ENCODE measurements around the gene POLRMT. TPM values are rescaled to one million over a fixed set of nuclear protein-coding genes. Genes with fewer than 3 reads are reported as not detected.

The POLRMT gene
- total and polyA plus RNA-seq, 4 donors: 10.1 to 76.6 (median 26.6) TPM

DNA sequence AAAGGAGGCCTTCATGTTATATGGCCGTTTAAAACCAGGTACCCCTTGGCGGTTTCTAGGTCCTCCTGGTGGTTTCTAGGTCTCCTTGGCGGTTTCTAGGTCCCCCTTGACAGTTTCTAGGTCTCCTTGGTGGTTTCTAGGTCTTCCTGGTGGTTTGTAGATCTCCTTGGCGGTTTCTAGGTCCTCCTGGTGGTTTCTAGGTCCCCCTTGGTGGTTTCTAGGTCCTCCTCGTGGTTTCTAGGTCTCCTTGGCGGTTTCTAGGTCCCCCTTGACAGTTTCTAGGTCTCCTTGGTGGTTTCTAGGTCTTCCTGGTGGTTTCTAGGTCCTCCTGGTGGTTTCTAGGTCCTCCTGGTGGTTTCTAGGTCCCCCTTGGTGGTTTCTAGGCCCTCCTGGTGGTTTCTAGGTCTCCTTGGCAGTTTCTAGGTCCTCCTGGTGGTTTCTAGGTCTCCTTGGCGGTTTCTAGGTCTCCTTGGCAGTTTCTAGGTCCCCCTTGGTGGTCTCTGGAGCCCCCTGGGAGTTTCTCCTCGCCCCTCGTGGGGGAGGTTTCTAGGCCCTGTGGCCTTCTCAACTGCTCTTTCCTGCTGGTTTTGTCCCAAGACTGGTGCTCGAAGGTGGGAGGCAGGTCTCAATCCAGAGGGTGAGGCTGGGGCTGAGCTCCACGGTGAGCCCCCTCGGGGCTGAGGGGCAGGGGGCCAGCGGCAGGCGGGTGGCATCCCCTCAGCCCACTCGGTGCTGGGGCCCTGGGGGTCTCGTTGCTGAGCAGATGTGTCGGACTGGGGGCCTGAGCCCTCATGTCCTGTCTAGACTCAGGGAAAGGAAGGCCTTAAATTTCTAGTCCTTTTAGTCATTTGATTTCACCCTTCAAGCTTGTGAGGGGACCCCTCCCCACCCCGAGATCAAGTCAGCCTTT, 35.7 kb downstream of the POLRMT start:
- Histone ChIP-seq H3K4me1 (ENCODE audit: control insufficient read depth in 1 of 2, insufficient read depth in 2 of 2, low read length in 2 of 2) (no peaks in the 10 kb centered on the region), H3K9me3 (ENCODE audit: control insufficient read depth, low read length) (no peaks in the 10 kb centered on the region), H3K27me3 (ENCODE audit: control insufficient read depth in 1 of 2, insufficient read depth in 2 of 2, low read length in 1 of 2) (no peaks in the 10 kb centered on the region), H3K27ac (ENCODE audit: low read depth in 1 of 2, low read length in 2 of 2) (no peak overlapping the region), H3K36me3 (ENCODE audit: control insufficient read depth in 1 of 2, insufficient read depth in 2 of 2, low read length in 1 of 2) (no peaks in the 10 kb centered on the region), H3K4me3 (ENCODE audit: low read length in 2 of 2) (no peak overlapping the region)
- 77% methylated on average over 18 of the region's 18 CpGs for WGBS, 2 donors
- ATAC-seq (ENCODE audit: low FRiP score) (no peak), DNase-seq (no peak)
- intact Hi-C loops (cut with DNase I): no loop called here

DNA sequence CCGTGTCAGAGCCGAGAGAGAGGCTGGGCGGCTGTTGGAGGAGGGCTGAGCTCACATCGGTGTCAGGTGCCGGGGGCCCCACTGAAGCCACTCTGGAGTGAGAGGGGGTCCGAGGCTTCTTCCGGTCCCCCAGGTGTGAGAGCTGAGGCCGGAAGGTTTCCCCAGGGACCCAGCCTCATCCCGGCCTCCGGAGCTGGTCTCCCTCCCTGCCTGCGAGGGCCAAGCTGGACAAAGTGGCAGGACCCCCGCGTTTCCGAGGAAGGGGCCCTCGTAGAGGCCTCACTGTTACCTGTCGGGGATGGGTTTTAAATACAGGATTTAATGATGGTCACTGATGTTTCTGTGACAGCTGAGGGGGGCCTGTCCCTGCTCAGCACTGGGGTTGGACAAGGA, 37.1 kb downstream of the POLRMT start:
- Histone ChIP-seq H3K27ac (ENCODE audit: low read depth in 1 of 2, low read length in 2 of 2) (no peak overlapping the region), H3K36me3 (ENCODE audit: control insufficient read depth in 1 of 2, insufficient read depth in 2 of 2, low read length in 1 of 2) (no peaks in the 10 kb centered on the region), H3K4me1 (ENCODE audit: control insufficient read depth in 1 of 2, insufficient read depth in 2 of 2, low read length in 2 of 2) (no peaks in the 10 kb centered on the region), H3K27me3 (ENCODE audit: control insufficient read depth in 1 of 2, insufficient read depth in 2 of 2, low read length in 1 of 2) (no peaks in the 10 kb centered on the region), H3K9me3 (ENCODE audit: control insufficient read depth, low read length) (no peaks in the 10 kb centered on the region), H3K4me3 (ENCODE audit: low read length in 2 of 2) (no peak overlapping the region)
- 79 to 86% methylated on average over 16 of the region's 16 CpGs for WGBS, 2 donors
- intact Hi-C loops (cut with DNase I): no loop called here
- DNase-seq (no peak), ATAC-seq (ENCODE audit: low FRiP score) (no peak)

DNA sequence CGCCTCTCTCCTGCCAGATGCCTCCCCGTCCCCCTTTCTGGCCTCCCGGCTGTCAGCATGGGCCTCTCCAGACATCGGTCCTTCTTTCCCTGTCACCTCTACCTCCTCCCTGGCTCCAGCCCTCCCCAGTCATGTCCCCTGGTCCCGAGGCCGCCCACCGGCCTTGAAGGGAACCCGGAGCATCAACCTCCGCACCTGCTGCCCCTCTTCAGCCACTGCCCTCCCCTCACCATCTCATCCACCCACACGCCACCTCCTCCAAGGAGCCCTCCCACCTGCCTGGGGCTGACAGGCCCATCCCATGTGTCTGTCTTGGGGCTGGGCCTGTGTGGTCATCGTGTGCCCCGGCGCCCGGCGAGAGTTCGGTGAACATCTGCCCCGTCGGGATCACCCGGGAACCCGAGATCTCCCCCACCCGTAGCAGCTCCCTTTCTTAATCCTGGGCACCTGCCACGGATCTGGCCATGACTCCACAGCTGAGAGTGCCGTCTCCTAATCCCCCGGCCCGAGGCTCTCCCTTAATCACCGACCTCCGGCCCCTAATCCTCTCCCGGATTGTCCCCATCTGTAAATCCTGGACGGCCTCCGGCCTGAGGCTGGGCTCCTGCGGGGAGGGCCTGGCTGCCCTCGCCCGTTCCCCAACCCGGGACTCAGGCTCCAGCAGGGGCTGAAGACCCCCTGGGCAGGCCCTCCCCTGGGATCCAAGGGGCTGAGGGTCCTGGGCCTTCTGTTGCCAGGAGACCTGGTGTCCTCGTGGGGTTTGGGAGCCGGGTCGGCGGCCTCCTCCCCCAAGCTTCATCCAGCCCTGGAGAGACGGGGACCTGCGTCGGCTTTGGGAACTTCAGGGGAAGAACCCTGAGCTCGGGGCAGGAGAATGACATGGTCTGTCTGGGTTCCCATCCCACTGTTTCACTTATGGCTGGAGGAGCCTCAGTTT, 37.7 kb downstream of the POLRMT start:
- 75 to 76% methylated on average over 42 of the region's 42 CpGs for WGBS, 2 donors
- Histone ChIP-seq H3K4me3 (ENCODE audit: low read length in 2 of 2) (no peak overlapping the region), H3K27ac (ENCODE audit: low read depth in 1 of 2, low read length in 2 of 2) (no peak overlapping the region), H3K4me1 (ENCODE audit: control insufficient read depth in 1 of 2, insufficient read depth in 2 of 2, low read length in 2 of 2) (no peaks in the 10 kb centered on the region), H3K36me3 (ENCODE audit: control insufficient read depth in 1 of 2, insufficient read depth in 2 of 2, low read length in 1 of 2) (no peaks in the 10 kb centered on the region), H3K9me3 (ENCODE audit: control insufficient read depth, low read length) (no peaks in the 10 kb centered on the region), H3K27me3 (ENCODE audit: control insufficient read depth in 1 of 2, insufficient read depth in 2 of 2, low read length in 1 of 2) (no peaks in the 10 kb centered on the region)
- ATAC-seq (ENCODE audit: low FRiP score) (no peak), DNase-seq (no peak)
- intact Hi-C loops (cut with DNase I): no loop called here

DNA sequence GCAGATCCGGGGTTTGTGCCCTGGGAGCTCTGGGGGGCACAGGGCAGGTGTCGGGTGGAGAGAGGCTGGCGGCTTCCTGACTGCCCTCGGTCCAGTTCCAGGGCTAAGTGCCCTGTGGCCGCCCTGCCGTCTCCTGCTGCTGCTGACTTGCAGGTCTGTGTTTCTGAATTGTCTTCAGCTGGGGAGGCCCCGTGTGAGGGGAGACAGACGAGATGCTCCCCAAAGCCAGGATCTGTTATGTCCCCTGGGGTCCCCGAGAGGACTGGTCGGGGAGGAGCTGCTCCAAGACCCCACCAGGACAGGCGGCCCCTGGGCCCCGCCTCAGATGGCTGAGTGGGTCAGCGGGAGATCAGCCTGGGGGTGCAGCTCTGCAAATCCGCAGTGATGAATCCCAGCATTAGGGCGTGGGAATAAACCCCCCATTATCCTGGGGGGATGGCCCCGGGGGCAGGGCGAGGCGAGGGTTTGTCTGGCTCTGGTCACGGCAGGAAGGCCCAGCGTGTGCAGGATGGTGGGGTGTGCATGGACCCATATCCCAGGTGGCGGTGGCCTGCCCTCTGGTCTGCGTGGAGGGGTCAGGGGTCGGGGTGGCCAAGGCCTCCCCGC, 39.0 kb downstream of the POLRMT start:
- no peak overlapping the region for H3K4me3 ChIP-seq (ENCODE audit: low read length in 2 of 2)
- whole genome bisulfite sequencing, 2 donors: 72% methylated on average over 24 of the region's 24 CpGs
- ATAC-seq (ENCODE audit: low FRiP score) (no peak), DNase-seq (no peak)
- no peaks in the 10 kb centered on the region for H3K27me3 ChIP-seq (ENCODE audit: control insufficient read depth in 1 of 2, insufficient read depth in 2 of 2, low read length in 1 of 2)
- intact Hi-C loops (cut with DNase I): no loop called here
- no peak overlapping the region for H3K27ac ChIP-seq (ENCODE audit: low read depth in 1 of 2, low read length in 2 of 2)
- no peaks in the 10 kb centered on the region for H3K9me3 ChIP-seq (ENCODE audit: control insufficient read depth, low read length)
- no peaks in the 10 kb centered on the region for H3K4me1 ChIP-seq (ENCODE audit: control insufficient read depth in 1 of 2, insufficient read depth in 2 of 2, low read length in 2 of 2)
- no peaks in the 10 kb centered on the region for H3K36me3 ChIP-seq (ENCODE audit: control insufficient read depth in 1 of 2, insufficient read depth in 2 of 2, low read length in 1 of 2)

DNA sequence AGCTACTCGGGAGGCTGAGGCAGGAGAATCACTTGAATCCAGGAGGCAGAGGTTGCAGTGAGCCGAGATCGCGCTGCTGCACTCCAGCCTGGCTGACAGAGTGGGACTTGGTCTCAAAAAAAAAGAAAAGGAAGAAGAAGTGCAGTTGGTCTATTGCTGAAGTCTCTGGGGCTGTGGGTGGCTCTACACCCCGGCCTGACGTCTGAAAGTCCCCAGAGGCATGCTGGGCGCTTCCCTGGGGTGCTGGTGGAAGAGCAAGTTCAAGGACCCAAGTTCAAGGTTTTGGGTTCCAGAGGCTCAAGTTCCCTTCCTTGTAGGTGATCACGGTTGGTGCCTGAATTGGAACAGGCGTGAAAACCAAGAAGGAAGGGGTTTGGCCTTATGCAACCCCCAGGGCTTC, 39.8 kb downstream of the POLRMT start:
- H3K27me3 ChIP-seq (ENCODE audit: control insufficient read depth in 1 of 2, insufficient read depth in 2 of 2, low read length in 1 of 2): no peaks in the 10 kb centered on the region
- no peak overlapping the region for H3K27ac ChIP-seq (ENCODE audit: low read depth in 1 of 2, low read length in 2 of 2)
- intact Hi-C loops (cut with DNase I): no loop called here
- 59 to 61% methylated on average over 9 of the region's 9 CpGs for WGBS, 2 donors
- no peaks in the 10 kb centered on the region for H3K9me3 ChIP-seq (ENCODE audit: control insufficient read depth, low read length)
- DNase-seq: no peak
- no peak overlapping the region for H3K4me3 ChIP-seq (ENCODE audit: low read length in 2 of 2)
- ATAC-seq (ENCODE audit: low FRiP score): no peak
- H3K36me3 ChIP-seq (ENCODE audit: control insufficient read depth in 1 of 2, insufficient read depth in 2 of 2, low read length in 1 of 2): no peaks in the 10 kb centered on the region
- no peaks in the 10 kb centered on the region for H3K4me1 ChIP-seq (ENCODE audit: control insufficient read depth in 1 of 2, insufficient read depth in 2 of 2, low read length in 2 of 2)

DNA sequence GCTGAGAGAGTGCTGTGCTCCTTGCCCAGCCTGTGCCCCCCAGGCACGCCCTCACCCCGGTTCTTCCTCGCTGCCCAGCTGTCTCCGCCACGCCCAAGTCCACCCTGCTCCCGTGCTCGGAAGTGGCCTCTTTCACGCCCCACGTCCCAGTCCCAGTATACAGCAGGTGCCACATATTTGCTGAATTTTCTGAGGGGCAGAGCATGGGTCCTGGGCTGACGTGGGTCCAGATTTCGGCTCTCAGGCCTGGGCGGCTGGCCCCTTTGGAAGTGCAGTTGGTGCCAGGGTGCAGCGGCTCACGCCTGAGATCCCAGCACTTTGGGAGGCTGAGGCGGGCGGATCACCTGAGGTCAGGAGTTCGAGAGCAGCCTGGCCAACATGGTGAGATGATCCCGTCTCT, 40.3 kb downstream of the POLRMT start:
- H3K27me3 ChIP-seq (ENCODE audit: control insufficient read depth in 1 of 2, insufficient read depth in 2 of 2, low read length in 1 of 2): no peaks in the 10 kb centered on the region
- WGBS, 2 donors: 77 to 85% methylated on average over 15 to 18 of the region's 18 CpGs
- DNase-seq: no peak

DNA sequence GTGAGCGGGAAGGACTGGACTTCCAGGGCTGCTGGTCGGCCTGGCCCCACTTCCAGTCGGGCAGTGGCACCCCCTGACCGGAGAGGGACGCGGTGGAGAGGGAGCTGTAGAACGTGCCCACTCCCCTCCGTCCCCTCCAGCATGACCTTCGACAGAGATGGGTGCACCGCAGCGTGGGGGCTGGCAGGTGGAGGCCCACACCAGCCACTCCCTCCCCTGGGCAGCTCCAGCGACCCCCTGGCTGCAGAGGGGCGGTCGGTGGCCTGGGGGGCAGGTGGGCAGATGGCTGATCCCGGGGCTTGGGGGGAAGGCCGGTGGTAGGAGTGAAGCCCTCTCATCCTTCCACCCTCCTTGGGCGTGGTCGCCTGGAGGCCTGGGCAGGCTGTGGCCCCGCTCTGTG, 41.2 kb downstream of the POLRMT start:
- DNase-seq: no peak
- intact Hi-C loops (cut with DNase I): no loop called here
- H3K36me3 ChIP-seq (ENCODE audit: control insufficient read depth in 1 of 2, insufficient read depth in 2 of 2, low read length in 1 of 2): no peaks in the 10 kb centered on the region
- 80 to 83% methylated on average over 16 to 19 of the region's 19 CpGs for WGBS, 2 donors
- H3K27ac ChIP-seq (ENCODE audit: low read depth in 1 of 2, low read length in 2 of 2): no peak overlapping the region
- H3K4me1 ChIP-seq (ENCODE audit: control insufficient read depth in 1 of 2, insufficient read depth in 2 of 2, low read length in 2 of 2): no peaks in the 10 kb centered on the region
- H3K27me3 ChIP-seq (ENCODE audit: control insufficient read depth in 1 of 2, insufficient read depth in 2 of 2, low read length in 1 of 2): no peaks in the 10 kb centered on the region
- H3K9me3 ChIP-seq (ENCODE audit: control insufficient read depth, low read length): no peaks in the 10 kb centered on the region
- no peak for ATAC-seq (ENCODE audit: low FRiP score)
- no peak overlapping the region for H3K4me3 ChIP-seq (ENCODE audit: low read length in 2 of 2)

More for the DNA sequence above, 40.3 kb downstream of the POLRMT start:
- H3K4me3 ChIP-seq (ENCODE audit: low read length in 2 of 2): no peak overlapping the region
- no peak for ATAC-seq (ENCODE audit: low FRiP score)
- H3K36me3 ChIP-seq (ENCODE audit: control insufficient read depth in 1 of 2, insufficient read depth in 2 of 2, low read length in 1 of 2): no peaks in the 10 kb centered on the region
- H3K27ac ChIP-seq (ENCODE audit: low read depth in 1 of 2, low read length in 2 of 2): no peak overlapping the region
- H3K4me1 ChIP-seq (ENCODE audit: control insufficient read depth in 1 of 2, insufficient read depth in 2 of 2, low read length in 2 of 2): no peaks in the 10 kb centered on the region
- intact Hi-C loops (cut with DNase I): no loop called here
- no peaks in the 10 kb centered on the region for H3K9me3 ChIP-seq (ENCODE audit: control insufficient read depth, low read length)

DNA sequence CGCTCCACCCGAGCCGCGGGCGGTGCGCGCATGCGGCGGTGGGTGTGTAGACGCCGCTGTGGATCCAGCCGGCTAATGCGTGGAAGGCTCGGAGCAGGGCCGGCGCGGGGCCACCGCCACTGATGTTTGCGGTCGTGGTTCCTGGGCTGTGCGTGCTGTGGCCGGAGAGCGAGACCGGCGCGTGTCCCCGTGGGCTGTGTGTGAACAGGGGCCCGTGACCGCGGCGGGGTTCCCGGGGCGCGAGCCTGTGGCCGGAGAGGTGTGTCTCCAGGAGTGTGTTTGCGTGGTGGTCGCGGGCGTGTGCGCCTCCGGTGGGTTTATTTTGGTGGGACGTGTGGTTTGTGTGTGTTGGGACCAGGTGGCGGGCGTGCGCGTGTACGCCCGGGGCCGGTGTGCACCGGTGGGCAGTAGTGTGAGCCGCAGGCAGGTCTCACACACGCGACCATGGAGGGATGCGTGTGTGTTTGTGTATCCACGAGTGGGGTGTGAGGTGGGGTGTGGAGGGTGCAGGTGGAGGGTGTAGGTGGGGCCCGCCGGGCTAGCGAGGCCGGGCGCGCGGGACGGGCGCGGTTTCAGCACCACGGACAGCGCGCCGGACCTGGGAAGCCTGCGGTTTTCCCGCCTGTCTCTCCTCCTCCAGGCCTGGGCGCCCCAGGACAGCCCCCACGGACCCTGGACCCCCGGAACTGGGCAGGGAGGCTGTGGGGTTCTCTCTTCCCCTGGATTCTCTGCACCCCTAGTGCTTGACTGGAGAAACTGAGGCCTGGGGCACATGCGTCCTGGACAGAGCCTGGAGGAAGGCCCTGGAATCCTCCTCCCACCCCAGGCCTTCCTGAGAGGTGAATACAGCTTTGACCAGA, 42.0 kb downstream of the POLRMT start:
- no peak overlapping the region for H3K27ac ChIP-seq (ENCODE audit: low read depth in 1 of 2, low read length in 2 of 2)
- intact Hi-C loops (cut with DNase I): no loop called here
- WGBS, 2 donors: 19 to 33% methylated on average over 49 to 75 of the region's 75 CpGs
- no peak for DNase-seq
- ATAC-seq (ENCODE audit: low FRiP score): peak; percentile 65
- no peaks in the 10 kb centered on the region for H3K36me3 ChIP-seq (ENCODE audit: control insufficient read depth in 1 of 2, insufficient read depth in 2 of 2, low read length in 1 of 2)
- H3K9me3 ChIP-seq (ENCODE audit: control insufficient read depth, low read length): no peaks in the 10 kb centered on the region
- H3K4me1 ChIP-seq (ENCODE audit: control insufficient read depth in 1 of 2, insufficient read depth in 2 of 2, low read length in 2 of 2): no peaks in the 10 kb centered on the region
- no peaks in the 10 kb centered on the region for H3K27me3 ChIP-seq (ENCODE audit: control insufficient read depth in 1 of 2, insufficient read depth in 2 of 2, low read length in 1 of 2)
- no peak overlapping the region for H3K4me3 ChIP-seq (ENCODE audit: low read length in 2 of 2)
